ENCODE results near the gene BUD13.

- TF ChIP-seq CTCF (IDR thresholded peaks at IDR 0.05; ENCODE audit: poor library complexity, severe bottlenecking): no peak
- TF ChIP-seq TAF1 (IDR thresholded peaks at IDR 0.05; ENCODE audit: low read depth): no peak
- no peak for TF ChIP-seq POLR2AphosphoS5 (IDR thresholded peaks at IDR 0.05)
- no peak for TF ChIP-seq REST (IDR thresholded peaks at IDR 0.05; ENCODE audit: borderline replicate concordance)
Observed at GRCh38 chr11:116778556-116778955, 5.8 kb upstream of the BUD13 start.
